ENCODE results near the gene LARP1B.
"Not testable (repeated sequence)": the region's sequence is repeated elsewhere in the genome, so short reads cannot be mapped to it uniquely, and the experiment has no call there.

LARP1B gene

DNA sequence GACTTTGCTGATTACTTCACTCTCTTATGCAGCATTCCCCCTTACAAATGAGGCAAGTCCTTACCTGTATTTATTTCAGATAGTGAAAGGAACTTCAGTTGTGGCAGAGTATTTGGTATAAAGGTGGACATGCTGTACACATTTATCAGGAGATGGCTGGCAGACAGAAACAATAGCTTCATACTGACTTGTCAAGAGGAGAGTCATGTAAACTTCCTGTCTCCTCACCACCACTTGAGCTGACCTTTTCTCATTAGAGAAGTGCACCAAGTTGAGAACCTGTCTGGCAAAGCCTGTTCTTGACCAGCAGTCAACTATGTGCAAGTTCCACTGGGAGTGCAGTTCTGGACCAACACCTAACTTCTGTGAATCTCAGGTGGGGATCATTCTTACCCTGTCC, 80.8 kb downstream of the LARP1B start:
- DNase-seq: no peak

DNA sequence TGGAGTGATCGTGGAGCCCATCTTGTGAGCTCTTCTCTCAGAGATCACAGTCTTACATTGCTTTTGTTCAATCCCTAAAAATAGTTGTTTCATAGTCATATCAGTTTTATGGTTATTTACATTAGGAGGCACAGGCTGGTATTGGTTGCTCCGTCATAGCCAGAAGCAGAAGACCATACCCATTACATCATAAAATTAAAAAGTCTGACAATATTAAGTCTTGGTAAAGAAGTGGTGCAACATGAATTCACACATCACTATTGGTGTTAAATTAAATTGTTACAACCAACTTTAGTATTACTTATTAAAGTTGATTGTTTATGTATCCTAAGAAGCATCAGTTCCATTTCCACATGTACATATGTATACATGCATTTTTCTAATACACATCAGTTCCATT, 84.6 kb downstream of the LARP1B start:
- DNase-seq: no peak

DNA sequence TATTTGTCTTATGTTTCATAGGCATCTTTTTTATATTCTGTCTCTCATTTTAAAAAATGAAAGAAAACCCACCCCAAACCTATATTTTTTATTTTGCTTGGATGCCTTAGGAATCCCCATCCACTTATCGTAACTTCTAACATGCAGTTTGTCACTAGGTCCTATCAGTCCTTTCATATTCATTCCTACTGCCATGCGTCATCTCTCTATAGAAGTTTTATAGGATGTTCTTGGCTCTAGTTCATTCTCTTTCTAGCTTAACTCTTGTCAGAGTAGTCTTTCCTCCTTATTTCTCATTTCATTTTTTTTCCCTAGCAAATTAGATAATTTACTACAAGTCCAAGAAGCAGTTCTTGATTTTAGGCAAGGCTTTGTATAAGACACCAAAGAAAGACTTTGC, 92.7 kb downstream of the LARP1B start:
- no peak for DNase-seq

DNA sequence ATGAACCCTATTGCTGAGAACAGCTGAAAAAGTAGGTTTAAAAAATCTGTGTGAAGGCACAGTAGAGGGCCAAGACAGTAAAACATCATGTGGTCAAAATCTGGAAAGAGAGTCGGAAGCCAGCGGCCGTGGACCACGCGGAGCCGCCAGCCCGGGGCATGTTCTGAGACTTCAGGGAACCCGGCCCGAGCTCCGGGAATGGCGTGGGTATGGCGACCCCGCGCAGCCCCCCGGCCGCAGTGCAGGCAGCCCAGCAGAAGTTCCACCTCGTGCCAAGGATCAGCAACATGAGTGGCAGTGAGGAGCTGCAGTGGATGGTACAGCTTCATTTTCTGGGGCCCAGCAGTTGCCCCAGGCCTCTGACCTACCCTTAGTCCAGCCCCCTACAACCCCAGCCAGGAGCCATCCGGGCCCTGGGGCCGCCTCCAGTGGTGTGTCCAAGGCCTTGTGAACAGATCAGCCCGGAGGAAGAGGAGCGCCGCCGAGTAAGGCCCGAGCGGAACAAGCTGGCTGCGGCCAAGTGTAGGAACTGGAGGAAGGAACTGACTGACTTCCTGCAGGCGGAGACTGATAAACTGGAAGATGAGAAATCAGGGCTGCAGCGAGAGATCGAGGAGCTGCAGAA, 94.2 kb downstream of the LARP1B start:
- no peak for DNase-seq

DNA sequence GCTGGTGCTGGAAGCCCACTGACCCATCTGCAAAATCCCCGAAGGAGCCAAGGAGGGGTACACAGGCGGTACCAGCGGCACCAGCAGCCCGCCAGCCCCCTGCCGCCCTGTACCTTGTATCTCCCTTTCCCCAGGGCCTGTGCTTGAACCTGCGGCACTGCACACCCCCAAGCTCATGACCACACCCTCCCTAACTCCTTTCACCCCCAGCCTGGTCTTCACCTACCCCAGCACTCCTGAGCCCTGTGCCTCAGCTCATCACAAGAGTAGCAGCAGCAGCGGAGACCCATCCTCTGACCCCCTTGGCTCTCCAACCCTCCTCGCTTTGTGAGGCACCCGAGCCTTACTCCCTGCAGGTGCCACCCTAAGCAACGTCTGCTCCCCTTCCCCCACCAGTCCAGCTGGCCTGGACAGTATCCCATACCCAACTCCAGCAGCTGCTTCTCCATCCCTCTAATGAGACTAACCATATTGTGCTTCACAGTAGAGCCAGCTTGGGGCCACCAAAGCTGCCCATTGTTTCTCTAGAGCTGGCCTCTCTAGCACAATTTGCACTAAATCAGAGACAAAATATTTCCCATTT, 94.9 kb downstream of the LARP1B start:
- DNase-seq: no peak

DNA sequence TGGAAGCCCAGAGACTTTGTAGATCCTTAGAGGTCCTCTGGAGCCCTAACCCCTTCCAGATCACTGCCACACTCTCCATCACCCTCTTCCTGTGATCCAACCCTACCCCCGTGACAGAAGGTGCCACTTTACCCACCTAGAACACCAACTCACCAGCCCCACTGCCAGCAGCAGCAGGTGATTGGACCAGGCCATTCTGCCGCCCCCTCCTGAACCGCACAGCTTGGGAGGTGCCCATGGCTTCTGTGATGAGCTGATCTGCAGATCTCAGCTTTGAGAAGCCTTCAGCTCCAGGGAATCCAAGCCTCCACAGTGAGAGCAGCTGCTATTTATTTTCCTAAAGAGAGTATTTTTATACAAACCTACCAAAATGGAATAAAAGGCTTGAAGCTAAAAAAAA, 95.4 kb downstream of the LARP1B start:
- DNase-seq: not testable (repeated sequence)

DNA sequence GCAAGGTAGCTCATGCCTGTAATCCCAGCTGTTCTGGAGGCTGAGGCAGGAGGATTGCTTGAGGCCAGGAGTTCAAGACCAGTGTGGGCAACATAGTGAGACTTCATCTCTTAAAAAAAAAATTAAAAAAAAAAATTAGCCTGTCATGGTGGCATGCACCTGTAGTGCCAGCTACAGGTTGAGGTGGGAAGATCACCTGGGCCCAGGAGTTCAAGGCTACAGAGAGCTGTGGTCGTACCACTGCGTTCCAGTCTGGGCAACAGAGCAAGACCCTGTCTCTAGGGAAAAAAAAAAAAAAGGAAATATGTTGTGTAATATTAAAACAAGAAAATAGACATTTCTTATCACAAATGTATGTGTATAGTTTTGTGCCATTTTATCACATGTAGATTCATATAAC, 97.8 kb downstream of the LARP1B start:
- no peak for DNase-seq

DNA sequence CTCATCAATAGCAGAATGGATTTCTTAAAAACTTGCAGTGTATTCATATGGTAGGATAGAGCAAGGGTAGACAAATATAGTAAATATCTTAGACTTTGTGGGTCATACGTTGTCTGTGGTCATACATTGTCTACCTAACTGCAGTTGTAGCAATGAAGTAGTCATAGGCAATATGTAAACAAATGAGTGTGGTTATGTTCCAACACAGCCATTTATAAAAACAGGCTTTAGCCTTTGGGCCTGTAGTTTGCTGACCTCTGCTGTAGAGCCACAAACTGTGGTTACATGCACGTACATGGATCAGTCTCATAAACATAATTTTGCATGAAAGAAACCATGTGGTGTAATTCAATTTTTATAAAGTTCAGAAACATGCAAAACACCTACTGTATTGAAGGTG, 98.9 kb downstream of the LARP1B start:
- no peak for DNase-seq

DNA sequence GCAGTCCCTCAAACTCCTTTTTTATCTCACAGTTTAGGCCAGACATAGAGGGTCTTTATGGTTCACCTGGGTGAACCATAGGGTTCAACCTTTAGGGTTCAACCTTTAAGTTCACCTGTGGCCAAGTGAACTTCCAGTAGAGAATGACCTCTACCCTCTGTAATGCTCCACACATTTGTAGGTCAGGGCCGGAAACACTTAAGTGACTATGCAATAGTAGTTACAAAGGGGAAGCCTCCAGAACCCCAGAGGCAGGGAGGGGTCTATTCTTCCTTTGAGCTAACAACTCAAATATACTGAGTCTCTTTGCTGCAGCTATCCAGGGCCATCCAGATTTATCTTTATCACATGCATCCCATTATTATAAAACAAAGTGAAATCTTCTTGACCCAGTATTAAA, 100.0 kb downstream of the LARP1B start:
- DNase-seq: no peak

DNA sequence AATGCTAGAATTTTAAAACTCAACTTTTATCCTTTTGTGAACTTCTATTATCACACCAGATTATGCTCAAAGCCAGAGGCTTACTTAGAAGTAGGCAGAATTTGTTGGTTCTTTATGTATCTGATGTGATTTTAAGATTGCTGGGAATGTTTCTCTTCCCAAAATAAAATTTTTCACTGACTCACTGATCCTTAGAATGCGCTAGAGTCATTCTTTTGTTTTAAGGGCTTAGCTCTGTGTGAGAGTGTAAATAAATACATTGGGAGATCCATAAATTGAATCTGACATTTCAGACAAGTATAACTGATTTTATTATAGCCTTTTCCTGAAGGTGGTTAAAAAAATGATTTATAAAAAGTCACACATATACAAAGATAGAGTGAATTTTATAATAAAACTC, 101.3 kb downstream of the LARP1B start:
- no peak for DNase-seq

DNA sequence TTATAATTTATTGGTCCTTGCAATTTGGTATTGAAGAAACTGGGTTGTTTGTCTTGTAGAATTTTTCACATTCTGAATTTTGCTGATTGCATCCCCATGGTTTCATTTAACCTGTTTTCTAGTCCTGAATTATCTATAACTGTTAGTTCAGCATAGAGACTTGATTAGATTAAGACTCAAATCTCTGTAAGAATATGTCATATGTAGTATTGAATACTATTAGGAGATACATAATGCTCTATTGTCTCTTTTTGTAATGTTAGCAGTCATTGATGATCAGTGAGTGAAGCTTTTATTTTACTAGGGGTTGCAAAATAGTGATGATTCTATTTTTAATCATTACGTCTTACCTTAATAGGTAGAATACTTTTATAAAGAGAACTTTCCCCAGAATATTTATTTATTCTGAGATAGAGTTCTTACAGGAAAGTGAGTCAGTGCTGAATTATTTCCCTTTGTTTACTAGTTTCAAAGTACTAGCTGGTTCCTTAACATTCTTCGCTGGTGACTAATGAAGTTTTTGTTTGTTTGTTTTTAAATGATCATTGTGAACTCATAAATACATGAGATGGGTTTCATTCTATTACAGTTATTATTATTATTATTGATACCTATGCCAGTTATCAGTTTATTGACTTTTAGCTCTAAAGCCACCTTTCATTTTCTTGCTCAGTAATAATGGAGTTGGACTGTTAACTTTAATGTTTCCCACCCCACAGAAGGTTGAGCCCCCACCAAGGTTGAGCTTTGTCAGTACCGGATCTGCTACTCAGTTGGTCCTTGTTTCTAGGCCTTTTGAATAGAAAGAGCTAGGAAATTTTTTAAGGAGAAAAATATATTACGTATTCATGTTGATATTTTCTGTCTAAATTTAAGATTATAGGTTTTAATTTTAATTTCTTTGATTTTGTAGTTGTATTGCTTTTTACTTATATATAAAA, 102.3 kb downstream of the LARP1B start:
- no peak for DNase-seq

DNA sequence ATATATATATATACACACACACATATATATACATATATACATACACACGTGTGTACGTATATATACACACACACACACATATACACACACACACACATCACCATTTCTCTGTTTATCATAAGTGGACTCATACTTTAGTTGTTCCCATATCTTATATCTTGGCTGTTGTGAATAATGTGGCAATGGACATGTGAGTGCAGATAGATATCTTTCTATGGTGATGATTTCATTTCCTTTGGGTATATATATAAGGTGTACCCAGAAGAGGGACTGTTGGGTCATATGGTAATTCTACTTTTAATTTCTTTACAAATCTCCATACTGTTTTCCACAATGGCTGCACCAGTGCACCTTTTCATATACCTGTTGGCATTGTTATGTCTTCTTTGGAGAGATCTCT, 105.9 kb downstream of the LARP1B start:
- DNase-seq: no peak

DNA sequence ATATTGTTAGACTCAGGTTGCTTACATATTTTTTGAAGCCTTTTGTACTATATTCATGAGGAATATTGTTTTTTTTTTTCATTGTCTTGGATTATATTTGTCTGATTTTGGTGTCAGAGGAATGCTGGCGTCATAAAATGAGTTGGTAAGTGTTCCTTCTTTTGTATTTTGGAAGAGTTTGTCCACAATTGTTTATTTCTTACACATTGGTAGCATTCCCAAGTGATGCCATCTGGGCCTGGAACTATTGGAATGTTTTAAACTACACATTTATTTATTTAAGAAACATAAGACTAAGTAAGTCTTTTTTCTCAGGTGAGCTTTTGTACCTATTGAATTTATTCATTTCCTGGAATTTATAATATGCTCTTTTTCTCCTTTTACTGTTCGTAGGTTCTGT, 107.6 kb downstream of the LARP1B start:
- no peak for DNase-seq

DNA sequence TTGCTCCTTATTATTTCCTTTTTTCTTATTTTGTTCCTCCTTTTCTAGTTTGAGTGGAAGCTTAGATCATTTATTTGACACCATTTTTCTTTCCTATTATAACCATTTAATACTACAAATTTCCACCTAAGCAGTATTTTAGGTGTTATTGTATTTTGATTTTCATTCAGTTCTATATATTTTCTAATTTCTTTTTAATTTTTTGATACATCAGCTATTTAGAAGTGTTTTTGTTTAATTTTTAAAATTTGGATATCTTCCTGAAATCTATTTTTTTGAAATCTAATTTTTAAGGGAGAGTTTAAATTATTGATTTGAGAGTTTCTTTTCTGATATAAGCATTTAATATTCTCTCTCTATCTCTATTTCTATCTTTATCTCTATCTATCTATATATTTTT, 108.1 kb downstream of the LARP1B start:
- DNase-seq: no peak

DNA sequence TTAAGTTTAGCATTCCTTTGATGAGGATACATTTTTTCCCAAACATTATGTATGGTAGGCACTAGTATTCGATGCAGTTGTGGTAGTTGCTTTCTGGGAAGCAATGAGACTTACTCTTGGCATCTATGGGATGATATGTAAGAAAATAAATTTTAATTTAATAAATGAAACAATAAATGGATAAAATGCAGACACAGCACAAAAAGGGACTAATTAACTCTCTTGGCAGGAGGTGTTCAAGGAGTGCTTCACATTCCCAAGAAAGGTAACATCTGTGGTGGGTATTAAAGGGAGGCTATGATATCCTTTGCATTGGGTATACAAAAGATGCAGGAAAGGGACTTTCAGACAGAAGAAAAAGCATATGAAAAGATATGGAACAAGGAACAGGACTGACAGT, 115.5 kb downstream of the LARP1B start:
- no peak for DNase-seq

DNA sequence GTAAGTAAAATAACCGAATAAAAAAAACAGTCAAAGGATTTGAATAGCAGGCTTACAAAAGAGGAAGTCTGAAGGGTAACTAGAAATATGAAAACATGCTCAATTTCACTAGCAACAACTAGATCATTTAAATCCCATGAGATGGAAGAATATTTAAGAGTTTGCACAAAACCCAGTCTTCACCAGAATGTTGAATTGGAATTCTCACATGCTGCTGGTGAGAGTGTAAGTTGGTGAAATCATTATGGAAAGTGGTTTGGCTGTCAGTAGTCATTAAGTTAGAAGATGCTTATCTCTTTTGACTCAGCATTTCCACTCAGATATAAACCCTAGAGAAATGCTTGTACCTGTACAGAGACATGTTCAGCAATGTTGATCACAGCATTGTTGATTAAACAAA, 116.4 kb downstream of the LARP1B start:
- no peak for DNase-seq

DNA sequence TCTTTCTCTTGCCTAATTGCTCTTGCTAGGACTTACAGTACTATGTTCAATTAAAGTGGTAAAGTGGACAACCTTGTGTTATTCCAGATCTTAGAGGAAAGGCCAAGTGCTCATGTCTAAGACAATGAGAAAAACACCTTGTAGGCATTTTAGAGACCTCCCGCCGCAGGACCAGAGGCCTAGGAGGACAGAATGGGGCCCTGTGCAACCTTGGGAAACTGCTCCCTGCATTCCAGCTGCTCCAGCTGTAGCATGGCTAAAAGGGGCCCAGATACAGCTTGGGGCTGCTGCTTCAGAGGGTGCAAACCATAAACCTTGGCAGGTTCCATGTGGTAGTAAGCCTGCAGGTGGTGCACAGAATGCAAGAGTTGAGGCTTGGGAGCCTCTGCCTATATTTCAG, 125.5 kb downstream of the LARP1B start:
- DNase-seq: no peak

DNA sequence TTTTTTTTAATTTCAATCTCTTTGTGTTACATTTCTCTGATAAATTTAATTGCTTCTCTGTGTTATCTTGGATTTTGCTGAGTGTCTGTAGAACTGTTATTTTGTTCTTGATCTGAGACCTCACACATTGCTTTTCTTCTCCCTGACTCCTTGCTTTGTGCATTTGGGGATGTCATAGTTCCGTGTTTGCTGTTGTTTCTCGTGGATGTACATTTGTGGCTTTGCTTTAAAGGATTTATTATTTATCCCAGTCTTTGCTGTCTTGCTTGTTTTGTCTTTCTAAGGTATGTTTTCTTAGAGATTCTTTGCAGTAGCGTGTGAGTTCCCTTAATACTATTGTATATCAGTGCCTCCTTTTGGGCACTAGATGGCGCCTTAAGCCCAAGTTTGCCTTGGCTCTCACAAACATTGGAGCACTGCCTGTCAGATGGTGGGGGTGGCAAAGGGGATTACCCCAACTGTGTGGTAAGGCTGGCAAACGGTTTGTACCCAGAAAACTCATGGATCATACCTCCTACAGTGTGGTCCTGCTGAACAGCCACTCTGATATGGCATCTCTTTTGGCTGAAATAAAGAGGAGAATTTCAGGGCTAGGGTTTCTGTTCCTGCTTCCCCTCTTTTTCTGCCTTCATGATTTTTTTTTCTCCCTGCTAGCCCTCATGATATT, 130.1 kb downstream of the LARP1B start:
- DNase-seq: peak; percentile 57 to 70

DNA sequence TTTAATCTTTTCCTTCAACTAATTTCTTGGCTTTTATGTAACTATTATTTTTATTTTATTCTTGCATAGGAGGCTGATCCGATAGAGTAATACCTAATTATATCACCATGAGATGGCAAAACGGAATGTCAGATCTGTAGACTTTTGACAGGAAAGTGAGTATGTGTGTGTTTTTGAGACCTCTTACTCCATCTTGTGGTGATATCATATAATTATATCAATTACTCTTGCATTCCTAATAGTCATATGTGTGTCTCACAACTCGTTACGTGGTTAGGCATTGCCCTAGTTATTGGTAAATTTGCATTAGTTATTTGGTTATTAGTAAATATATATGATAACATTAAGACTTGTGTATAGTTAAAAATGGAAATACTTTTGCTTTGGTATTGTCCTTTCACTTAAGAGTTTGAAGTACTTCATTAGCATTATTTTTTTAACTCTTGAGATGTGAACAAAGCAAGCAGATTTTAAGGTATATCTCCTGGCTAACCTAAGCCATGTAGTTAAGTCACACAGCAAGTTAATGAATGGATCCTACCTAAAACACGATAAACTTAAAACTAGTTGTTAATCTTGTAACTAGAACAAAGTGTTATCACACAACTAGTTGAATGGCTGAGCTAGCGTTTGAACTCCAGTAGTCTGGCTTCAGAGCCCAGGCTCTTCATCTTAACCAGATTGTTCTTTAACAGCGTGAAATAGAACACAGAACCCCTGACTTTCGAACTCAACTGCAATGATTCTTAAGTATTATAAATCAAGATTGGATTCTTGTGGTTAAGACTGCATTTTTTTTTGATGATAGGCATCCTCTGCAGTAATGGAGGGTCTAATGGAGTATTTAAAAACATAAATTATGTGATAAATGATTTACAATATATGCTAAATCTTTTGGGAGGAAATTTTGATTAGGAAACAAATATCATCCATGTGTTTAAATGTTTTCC, 159.4 kb downstream of the LARP1B start:
- DNase-seq: no peak

DNA sequence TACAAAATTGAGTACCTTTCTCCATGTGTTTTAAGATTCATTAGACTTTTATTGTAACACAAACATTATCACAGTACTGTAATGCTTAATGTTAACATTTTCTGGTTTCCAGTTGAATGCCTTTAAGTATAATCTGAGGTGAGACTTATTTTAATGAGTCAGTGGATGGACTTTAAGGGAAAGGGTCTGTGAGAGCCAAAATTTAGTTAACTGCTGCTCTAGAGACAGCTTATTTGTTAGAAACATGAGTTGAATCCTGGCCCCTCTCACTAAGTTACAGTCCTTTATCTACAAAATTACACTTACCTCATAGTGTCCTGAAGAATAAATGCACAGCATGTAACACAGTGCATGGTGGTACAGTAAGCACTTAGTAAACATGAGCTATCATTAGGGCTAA, 160.5 kb downstream of the LARP1B start:
- no peak for DNase-seq

DNA sequence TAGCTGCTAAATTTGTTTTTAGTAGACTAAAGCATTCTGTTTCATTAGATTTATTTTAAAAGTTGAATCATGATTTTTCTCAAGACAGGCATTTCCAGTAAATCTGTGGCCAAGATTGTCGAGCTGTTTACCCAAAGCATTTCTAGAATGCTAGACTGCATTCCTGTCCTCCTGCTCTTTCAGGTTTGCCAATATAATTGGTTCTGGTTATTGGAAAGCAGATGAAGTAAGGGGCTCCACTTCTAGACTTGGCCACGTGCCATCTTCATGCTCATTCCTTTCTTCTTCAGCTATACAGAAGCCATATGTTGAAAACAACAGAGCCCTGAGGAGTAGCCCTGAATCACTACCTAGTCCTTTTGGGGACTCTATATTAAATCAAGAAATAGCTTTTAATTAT, 164.0 kb downstream of the LARP1B start:
- DNase-seq: no peak

DNA sequence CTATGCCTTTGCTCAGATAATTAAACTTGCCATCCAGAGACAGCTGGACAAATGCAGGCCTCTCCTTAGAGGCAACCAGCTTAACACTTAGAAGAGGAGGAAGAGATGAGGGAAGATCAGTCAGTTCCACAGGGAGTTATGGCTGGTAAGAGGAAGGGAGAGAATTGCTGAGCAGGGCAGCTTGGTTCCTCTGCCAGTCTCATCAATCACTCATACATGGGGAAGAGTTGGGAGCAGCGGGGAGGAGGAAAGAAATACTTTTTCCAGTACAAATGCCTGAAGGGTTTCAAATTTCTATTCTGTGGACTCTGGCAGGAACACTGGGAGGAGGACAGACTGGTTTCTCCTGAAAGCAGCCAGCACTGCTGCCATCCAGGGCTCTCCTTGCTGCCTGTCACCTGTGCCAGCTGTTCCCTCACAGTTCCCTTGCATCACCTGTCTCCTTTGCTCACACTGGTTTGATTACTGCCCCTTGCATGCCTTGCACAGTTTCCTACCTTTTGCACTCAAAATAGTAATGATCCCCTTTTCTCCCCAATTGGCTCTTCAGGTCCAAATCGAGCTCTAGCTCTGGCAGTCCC, 167.0 kb downstream of the LARP1B start:
- no peak for DNase-seq
